HEK293 (cell line): Measurements from ENCODE around the gene FGF19.

Experiments used
- BCL11A ChIP-seq: fragments of 450-650 bp; formaldehyde crosslinking; IDR thresholded peaks from 2 replicates; pipeline ENCODE4 v1.5.1; 2016; ENCODE audit warnings: low read depth, missing biosample characterization, missing genetic modification characterization
- CTCF ChIP-seq: fragments of 450-650 bp; formaldehyde crosslinking; IDR thresholded peaks from 2 replicates; pipeline ENCODE4 v1.5.1; 2016; ENCODE audit warnings: missing biosample characterization, missing genetic modification characterization
- EGR2 ChIP-seq: fragments of 450-650 bp; formaldehyde crosslinking; IDR thresholded peaks from 2 replicates; pipeline ENCODE4 v1.5.1; 2016; ENCODE audit warnings: low read depth, missing biosample characterization, missing genetic modification characterization
- REST ChIP-seq: fragments of 450-650 bp; formaldehyde crosslinking; IDR thresholded peaks from 2 replicates; pipeline ENCODE4 v1.5.1; 2016; ENCODE audit warnings: missing biosample characterization, missing genetic modification characterization
- YY1 ChIP-seq: fragments of 450-650 bp; formaldehyde crosslinking; IDR thresholded peaks from 2 replicates; pipeline ENCODE4 v1.5.1; 2018; ENCODE audit warnings: missing biosample characterization, missing genetic modification characterization
- ZBTB21 ChIP-seq: fragments of 450-650 bp; formaldehyde crosslinking; IDR thresholded peaks from 2 replicates; pipeline ENCODE4 v1.5.1; 2017; ENCODE audit warnings: missing biosample characterization, missing genetic modification characterization
- ZBTB48 ChIP-seq: fragments of 450-650 bp; formaldehyde crosslinking; IDR thresholded peaks from 2 replicates; pipeline ENCODE4 v1.5.1; 2016; ENCODE audit warnings: missing biosample characterization, missing genetic modification characterization
- ZBTB6 ChIP-seq: fragments of 450-650 bp; formaldehyde crosslinking; IDR thresholded peaks from 2 replicates; pipeline ENCODE4 v1.5.1; 2017; ENCODE audit warnings: missing biosample characterization, missing genetic modification characterization
- ZNF133 ChIP-seq: fragments of 450-650 bp; formaldehyde crosslinking; IDR thresholded peaks from 2 replicates; pipeline ENCODE4 v1.5.1; 2016; ENCODE audit warnings: missing biosample characterization, missing genetic modification characterization
- ZNF239 ChIP-seq: fragments of 450-650 bp; formaldehyde crosslinking; IDR thresholded peaks from 2 replicates; pipeline ENCODE4 v1.5.1; 2016; ENCODE audit warnings: missing biosample characterization, missing genetic modification characterization
- ZNF280D ChIP-seq: fragments of 450-650 bp; formaldehyde crosslinking; IDR thresholded peaks from 2 replicates; pipeline ENCODE4 v1.5.1; 2016; ENCODE audit warnings: missing biosample characterization, missing genetic modification characterization
- ZNF580 ChIP-seq: fragments of 450-650 bp; formaldehyde crosslinking; IDR thresholded peaks from 2 replicates; pipeline ENCODE4 v1.5.1; 2016; ENCODE audit warnings: missing biosample characterization, missing genetic modification characterization
- ZSCAN5A ChIP-seq: fragments of 450-650 bp; formaldehyde crosslinking; IDR thresholded peaks from 2 replicates; pipeline ENCODE4 v1.5.1; 2016; ENCODE audit warnings: missing biosample characterization, missing genetic modification characterization

- TF ChIP-seq BCL11A (tag by site-specific recombination) (no peak), ZNF133 (tag by site-specific recombination) (no peak), CTCF (tag by site-specific recombination) (no peak), ZNF280D (tag by site-specific recombination) (no peak), ZBTB6 (no peak), YY1 (tag by site-specific recombination) (no peak), ZNF239 (tag by site-specific recombination) (no peak), ZSCAN5A (tag by site-specific recombination) (no peak), ZBTB48 (tag by site-specific recombination) (no peak), REST (no peak), ZBTB21 (tag by site-specific recombination) (no peak), ZNF580 (tag by site-specific recombination) (no peak), EGR2 (tag by site-specific recombination) (no peak)
Measured at GRCh38 chr11:69671734-69672465, 31.9 kb downstream of the FGF19 start.
